ENCODE data around the gene IGF2BP3.

The IGF2BP3 gene

DNA sequence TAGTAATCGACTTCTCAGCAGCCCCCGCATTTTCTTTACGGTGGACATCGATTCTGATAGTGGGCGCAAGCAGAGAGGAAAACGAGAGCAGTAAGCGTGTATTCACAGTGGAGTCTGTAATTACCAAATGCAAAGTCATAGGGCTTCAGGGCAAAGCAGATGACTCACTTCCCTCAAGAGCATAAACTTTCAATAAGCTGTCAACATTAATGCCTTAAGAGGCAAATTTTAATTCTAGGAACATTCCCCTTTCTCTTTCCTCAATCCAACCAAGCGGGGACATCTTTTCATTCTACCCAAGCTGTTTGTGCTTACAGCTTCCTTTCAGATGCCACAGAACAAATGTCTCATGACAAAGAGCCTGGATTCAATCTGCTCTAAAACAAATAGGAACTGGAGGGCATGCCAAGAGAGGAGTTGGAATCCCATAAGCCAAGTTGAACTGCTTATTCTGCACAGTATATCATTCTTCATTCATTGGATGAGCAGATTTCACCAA lies 122.6 kb downstream of the IGF2BP3 start:
- peak overlapping the region; percentile 4 for H2AK5ac ChIP-seq (ENCODE audit: low read length, severe bottlenecking)
- WGBS: 14% methylated on average over 7 of the region's 8 CpGs
- H3K79me1 ChIP-seq (replicated peaks; ENCODE audit: low read length, poor library complexity, severe bottlenecking): peaks cover 20% of the 10 kb centered on the region
- peak overlapping the region in 1 of 2 experiments; percentile 61 for H3K4ac ChIP-seq (ENCODE audit: low read depth in 1 of 2, low read length in 2 of 2)
- H2BK5ac ChIP-seq (ENCODE audit: low read depth, low read length, poor library complexity, severe bottlenecking): no peak overlapping the region
- H3K4me1 ChIP-seq (ENCODE audit: control insufficient read depth, insufficient read depth, low read depth, low read length): peaks cover 8% of the 10 kb centered on the region
- peak overlapping the region; percentile 46 for H3K4me2 ChIP-seq (ENCODE audit: low read length, poor library complexity, severe bottlenecking)
- no peak overlapping the region for H3K23ac ChIP-seq (ENCODE audit: low read length in 2 of 2)
- no peak overlapping the region for H2BK120ac ChIP-seq (ENCODE audit: low read depth, low read length)
- peak overlapping the region; percentile 54 for H3K9ac ChIP-seq (ENCODE audit: low read length)
- H3K18ac ChIP-seq (ENCODE audit: low read depth in 1 of 2, low read length in 2 of 2): peak overlapping the region in 1 of 2 experiments; percentile 42
- no peaks in the 10 kb centered on the region for H3K9me3 ChIP-seq (ENCODE audit: control insufficient read depth, low read length)
- peak overlapping the region; percentile 79 for H3K27ac ChIP-seq (ENCODE audit: low read length, poor library complexity, severe bottlenecking)
- no peak overlapping the region for H4K8ac ChIP-seq (ENCODE audit: low read length)
- no peaks in the 10 kb centered on the region for H3K27me3 ChIP-seq (ENCODE audit: control insufficient read depth in 1 of 2, insufficient read depth in 1 of 2, low read length in 2 of 2)
- no peak overlapping the region for H4K91ac ChIP-seq (ENCODE audit: low read length)
- DNase-seq: peak; percentile 94
- H3K4me3 ChIP-seq (ENCODE audit: insufficient read depth in 1 of 2, low read depth in 1 of 2, low read length in 2 of 2): peak overlapping the region in 1 of 2 experiments; percentile 42
- no peak overlapping the region for H3K14ac ChIP-seq (ENCODE audit: low read length in 2 of 2)
- no peak overlapping the region for H2AFZ ChIP-seq (ENCODE audit: low read depth, low read length)
- H3K36me3 ChIP-seq (ENCODE audit: control insufficient read depth in 1 of 2, insufficient read depth in 2 of 2, low read depth in 1 of 2, low read length in 2 of 2): peaks cover 0 to 2% of the 10 kb centered on the region in 2 experiments
- H2BK15ac ChIP-seq (ENCODE audit: low read depth, poor library complexity, severe bottlenecking): no peak overlapping the region
- H2BK12ac ChIP-seq (ENCODE audit: low read length in 2 of 2): no peak overlapping the region

DNA sequence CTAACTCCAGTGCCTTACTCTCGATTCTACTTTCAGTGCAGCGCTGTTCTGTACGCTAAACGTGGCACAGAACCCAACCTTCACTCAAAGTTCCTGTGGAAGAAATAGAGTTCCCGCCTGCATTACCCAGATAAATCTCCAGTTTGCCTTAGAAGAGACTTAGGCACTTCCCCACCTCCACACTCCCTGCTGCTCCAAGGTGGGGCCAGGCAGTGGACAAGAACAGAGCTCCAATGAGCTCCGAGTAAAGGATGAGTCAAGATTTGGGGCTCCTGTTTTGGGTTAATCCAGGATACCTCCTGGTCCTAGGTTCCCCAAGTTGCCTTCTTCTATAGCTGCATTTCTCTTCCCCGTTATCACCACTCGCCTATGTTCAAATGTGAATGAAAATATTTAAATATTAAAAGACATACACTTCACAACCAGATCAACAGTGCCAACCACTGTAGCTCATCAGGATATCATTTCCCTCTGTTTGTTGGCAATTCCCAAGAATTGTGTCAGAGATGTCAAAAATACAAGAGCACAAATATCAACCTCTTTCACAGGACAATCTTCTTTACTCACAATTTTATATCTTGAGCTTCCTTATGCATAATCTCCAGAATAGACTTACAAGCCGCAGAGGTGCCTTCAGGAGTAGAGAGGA lies 123.1 kb downstream of the IGF2BP3 start:
- Histone ChIP-seq H3K4me2 (ENCODE audit: low read length, poor library complexity, severe bottlenecking) (peak overlapping the region; percentile 46), H3K9me3 (ENCODE audit: control insufficient read depth, low read length) (no peaks in the 10 kb centered on the region), H2BK15ac (ENCODE audit: low read depth, poor library complexity, severe bottlenecking) (peak overlapping the region; percentile 86), H2BK120ac (ENCODE audit: low read depth, low read length) (peak overlapping the region; percentile 56), H3K9ac (ENCODE audit: low read length) (peak overlapping the region; percentile 54), H3K27ac (ENCODE audit: low read length, poor library complexity, severe bottlenecking) (peak overlapping the region; percentile 79), H3K23ac (ENCODE audit: low read length in 2 of 2) (no peak overlapping the region), H3K4me3 (ENCODE audit: insufficient read depth in 1 of 2, low read depth in 1 of 2, low read length in 2 of 2) (peak overlapping the region in 1 of 2 experiments; percentile 42), H3K4me1 (ENCODE audit: control insufficient read depth, insufficient read depth, low read depth, low read length) (peaks cover 7% of the 10 kb centered on the region), H2AFZ (ENCODE audit: low read depth, low read length) (no peak overlapping the region), H3K4ac (ENCODE audit: low read depth in 1 of 2, low read length in 2 of 2) (peak overlapping the region in 1 of 2 experiments; percentile 61), H3K79me1 (replicated peaks; ENCODE audit: low read length, poor library complexity, severe bottlenecking) (peaks cover 25% of the 10 kb centered on the region), H3K27me3 (ENCODE audit: control insufficient read depth in 1 of 2, insufficient read depth in 1 of 2, low read length in 2 of 2) (no peaks in the 10 kb centered on the region), H2BK5ac (ENCODE audit: low read depth, low read length, poor library complexity, severe bottlenecking) (peak overlapping the region; percentile 22), H3K18ac (ENCODE audit: low read depth in 1 of 2, low read length in 2 of 2) (peak overlapping the region; percentile 85 to 88), H4K91ac (ENCODE audit: low read length) (no peak overlapping the region), H2BK12ac (ENCODE audit: low read length in 2 of 2) (peak overlapping the region; percentile 75 to 94), H2AK5ac (ENCODE audit: low read length, severe bottlenecking) (peak overlapping the region; percentile 83), H3K36me3 (ENCODE audit: control insufficient read depth in 1 of 2, insufficient read depth in 2 of 2, low read depth in 1 of 2, low read length in 2 of 2) (peaks cover 0 to 2% of the 10 kb centered on the region in 2 experiments), H3K14ac (ENCODE audit: low read length in 2 of 2) (peak overlapping the region in 1 of 2 experiments; percentile 35), H4K8ac (ENCODE audit: low read length) (peak overlapping the region; percentile 69)
- WGBS: 81% methylated on average over 9 of the region's 9 CpGs
- peak; percentile 35 for DNase-seq

DNA sequence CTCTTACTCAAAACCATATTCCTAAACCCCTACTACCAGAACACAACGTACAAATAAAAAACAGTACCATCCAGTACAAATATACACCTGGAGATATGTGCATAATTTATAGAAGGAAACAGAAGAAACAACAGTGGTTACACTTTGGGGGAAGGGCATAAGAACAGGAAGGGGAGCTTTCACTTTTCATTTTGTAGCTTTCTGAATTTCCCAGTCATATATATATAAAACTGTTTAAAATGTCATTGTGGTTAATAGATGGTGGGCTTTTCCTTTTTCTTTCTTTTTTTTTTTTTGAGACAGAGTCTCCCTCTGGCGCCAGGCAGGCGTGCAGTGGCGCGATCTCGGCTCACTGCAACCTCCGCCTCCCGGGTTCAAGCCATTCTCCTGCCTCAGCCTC lies 124.0 kb downstream of the IGF2BP3 start:
- Histone ChIP-seq H2AK5ac (ENCODE audit: low read length, severe bottlenecking) (no peak overlapping the region), H3K23ac (ENCODE audit: low read length in 2 of 2) (no peak overlapping the region), H2AFZ (ENCODE audit: low read depth, low read length) (no peak overlapping the region), H3K36me3 (ENCODE audit: control insufficient read depth in 1 of 2, insufficient read depth in 2 of 2, low read depth in 1 of 2, low read length in 2 of 2) (peaks cover 0 to 4% of the 10 kb centered on the region in 2 experiments), H3K14ac (ENCODE audit: low read length in 2 of 2) (peak overlapping the region in 1 of 2 experiments; percentile 23), H3K4me3 (ENCODE audit: insufficient read depth in 1 of 2, low read depth in 1 of 2, low read length in 2 of 2) (no peak overlapping the region), H3K27ac (ENCODE audit: low read length, poor library complexity, severe bottlenecking) (no peak overlapping the region), H2BK5ac (ENCODE audit: low read depth, low read length, poor library complexity, severe bottlenecking) (no peak overlapping the region), H4K91ac (ENCODE audit: low read length) (no peak overlapping the region), H3K79me1 (replicated peaks; ENCODE audit: low read length, poor library complexity, severe bottlenecking) (peaks cover 24% of the 10 kb centered on the region), H3K27me3 (ENCODE audit: control insufficient read depth in 1 of 2, insufficient read depth in 1 of 2, low read length in 2 of 2) (no peaks in the 10 kb centered on the region), H2BK12ac (ENCODE audit: low read length in 2 of 2) (no peak overlapping the region), H3K4ac (ENCODE audit: low read depth in 1 of 2, low read length in 2 of 2) (peak overlapping the region in 1 of 2 experiments; percentile 32), H2BK120ac (ENCODE audit: low read depth, low read length) (no peak overlapping the region), H3K9me3 (ENCODE audit: control insufficient read depth, low read length) (no peaks in the 10 kb centered on the region), H2BK15ac (ENCODE audit: low read depth, poor library complexity, severe bottlenecking) (no peak overlapping the region), H3K4me1 (ENCODE audit: control insufficient read depth, insufficient read depth, low read depth, low read length) (peaks cover 7% of the 10 kb centered on the region), H3K18ac (ENCODE audit: low read depth in 1 of 2, low read length in 2 of 2) (no peak overlapping the region), H3K4me2 (ENCODE audit: low read length, poor library complexity, severe bottlenecking) (no peak overlapping the region), H4K8ac (ENCODE audit: low read length) (no peak overlapping the region), H3K9ac (ENCODE audit: low read length) (no peak overlapping the region)
- 94% methylated on average over 7 of the region's 8 CpGs for WGBS
- DNase-seq: peak; percentile 30

DNA sequence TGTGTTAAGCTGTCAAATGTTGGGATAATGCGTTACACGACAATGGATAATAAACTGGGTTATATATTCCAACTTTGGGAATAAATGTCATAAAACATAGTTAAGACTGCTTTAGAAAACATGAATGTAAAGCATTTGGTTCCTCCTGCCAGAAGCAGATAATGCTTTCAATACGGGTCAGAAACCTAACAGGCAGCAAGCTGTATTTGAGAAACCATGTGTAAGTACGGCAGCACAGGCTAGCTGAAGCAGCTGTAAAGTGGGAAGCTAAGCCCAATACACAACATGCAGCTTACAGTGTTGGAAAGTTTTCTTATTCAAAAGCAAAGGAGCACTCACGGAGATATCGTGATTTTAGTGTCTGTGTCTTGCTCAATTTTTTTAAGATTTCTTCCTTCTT lies 124.7 kb downstream of the IGF2BP3 start:
- Histone ChIP-seq H3K36me3 (ENCODE audit: control insufficient read depth in 1 of 2, insufficient read depth in 2 of 2, low read depth in 1 of 2, low read length in 2 of 2) (peaks cover 0 to 5% of the 10 kb centered on the region in 2 experiments), H3K9ac (ENCODE audit: low read length) (no peak overlapping the region), H3K14ac (ENCODE audit: low read length in 2 of 2) (no peak overlapping the region), H3K18ac (ENCODE audit: low read depth in 1 of 2, low read length in 2 of 2) (peak overlapping the region in 1 of 2 experiments; percentile 84), H3K27me3 (ENCODE audit: control insufficient read depth in 1 of 2, insufficient read depth in 1 of 2, low read length in 2 of 2) (no peaks in the 10 kb centered on the region), H3K23ac (ENCODE audit: low read length in 2 of 2) (no peak overlapping the region), H2AFZ (ENCODE audit: low read depth, low read length) (no peak overlapping the region), H2BK120ac (ENCODE audit: low read depth, low read length) (no peak overlapping the region), H3K9me3 (ENCODE audit: control insufficient read depth, low read length) (no peaks in the 10 kb centered on the region), H3K4me3 (ENCODE audit: insufficient read depth in 1 of 2, low read depth in 1 of 2, low read length in 2 of 2) (no peak overlapping the region), H3K27ac (ENCODE audit: low read length, poor library complexity, severe bottlenecking) (no peak overlapping the region), H2BK5ac (ENCODE audit: low read depth, low read length, poor library complexity, severe bottlenecking) (no peak overlapping the region), H3K4ac (ENCODE audit: low read depth in 1 of 2, low read length in 2 of 2) (no peak overlapping the region), H4K8ac (ENCODE audit: low read length) (no peak overlapping the region), H2AK5ac (ENCODE audit: low read length, severe bottlenecking) (no peak overlapping the region), H2BK12ac (ENCODE audit: low read length in 2 of 2) (no peak overlapping the region), H3K4me1 (ENCODE audit: control insufficient read depth, insufficient read depth, low read depth, low read length) (peaks cover 7% of the 10 kb centered on the region), H2BK15ac (ENCODE audit: low read depth, poor library complexity, severe bottlenecking) (no peak overlapping the region), H3K4me2 (ENCODE audit: low read length, poor library complexity, severe bottlenecking) (no peak overlapping the region), H3K79me1 (replicated peaks; ENCODE audit: low read length, poor library complexity, severe bottlenecking) (peaks cover 17% of the 10 kb centered on the region), H4K91ac (ENCODE audit: low read length) (no peak overlapping the region)
- DNase-seq: no peak
- 97% methylated on average over 4 of the region's 6 CpGs for WGBS

Data from mesenchymal stem cell (in vitro differentiated cells and primary cell).